ENCODE data around the gene FANK1. TPM values are rescaled to one million over a fixed set of nuclear protein-coding genes. Genes with fewer than 3 reads are reported as not detected.
A peak's percentile ranks its signal among the peaks of the same experiment; 100 is the strongest.

The FANK1 gene
- polyA plus RNA-seq, 12 donors = 0.19 to 6.1 (median 0.98) TPM; not detected in 2

GRCh38 chr10:125985557-125986240 lies 89.3 kb downstream of the FANK1 start:
- no peak for DNase-seq

- no peak for DNase-seq
Observed at GRCh38 chr10:125989791-125990190, 93.4 kb downstream of the FANK1 start.

- DNase-seq = no peak
Observed at GRCh38 chr10:125990974-125991373, 94.6 kb downstream of the FANK1 start.

- no peak for DNase-seq
Observed at GRCh38 chr10:125991392-125991791, 95.0 kb downstream of the FANK1 start.

GRCh38 chr10:125992254-125992653 lies 95.9 kb downstream of the FANK1 start:
- DNase-seq = no peak

- DNase-seq = no peak
Observed at GRCh38 chr10:125994601-125995000, 98.2 kb downstream of the FANK1 start.

- DNase-seq = no peak
Observed at GRCh38 chr10:125995726-125996304, 99.5 kb downstream of the FANK1 start.

- no peak for DNase-seq
Observed at GRCh38 chr10:125997586-125997985, 101.2 kb downstream of the FANK1 start.

GRCh38 chr10:125999694-126000093 lies 103.3 kb downstream of the FANK1 start:
- DNase-seq = no peak

- DNase-seq = no peak
Observed at GRCh38 chr10:126001576-126001975, 105.2 kb downstream of the FANK1 start.

GRCh38 chr10:126004752-126005151 lies 108.4 kb downstream of the FANK1 start:
- no peak for DNase-seq

- no peak for DNase-seq
Observed at GRCh38 chr10:126006264-126006663, 109.9 kb downstream of the FANK1 start.

- DNase-seq = no peak
Observed at GRCh38 chr10:126006906-126007305, 110.5 kb downstream of the FANK1 start.

GRCh38 chr10:126009650-126010049 lies 113.3 kb downstream of the FANK1 start:
- no peak for DNase-seq

GRCh38 chr10:126011995-126012394 lies 115.6 kb downstream of the FANK1 start:
- DNase-seq = no peak

- no peak for DNase-seq
Observed at GRCh38 chr10:126012485-126012884, 116.1 kb downstream of the FANK1 start.

GRCh38 chr10:126013489-126014281 lies 117.3 kb downstream of the FANK1 start:
- no peak for DNase-seq

GRCh38 chr10:126014309-126014708 lies 117.9 kb downstream of the FANK1 start:
- DNase-seq = no peak

- DNase-seq = peak; percentile 21
Observed at GRCh38 chr10:126015413-126015812, 119.0 kb downstream of the FANK1 start.

- no peak for DNase-seq
Observed at GRCh38 chr10:126016156-126016805, 119.9 kb downstream of the FANK1 start.

- DNase-seq = no peak
Observed at GRCh38 chr10:126016882-126017281, 120.5 kb downstream of the FANK1 start.

- DNase-seq = no peak
Observed at GRCh38 chr10:126017961-126018560, 121.7 kb downstream of the FANK1 start.
